Sigmoid colon (tissue), 7 donors: ENCODE measurements around the gene CLEC19A. TPM values are rescaled to one million over a fixed set of nuclear protein-coding genes. Genes with fewer than 3 reads are reported as not detected.

ENCODE experiments used
- DNase-seq: peaks from one replicate; pipeline ENCODE4 v3.0.0-alpha.2; 2019
- H3K27ac ChIP-seq, 4 donors: fragments of 200-600 bp; sonication (generic); one replicate each; pipeline ENCODE4 v1.5.1; 2016 to 2019; ENCODE audit warnings: mild to moderate bottlenecking in 1 of 4
- H3K27me3 ChIP-seq, 3 donors: fragments of 200-600 bp; sonication (generic); one replicate each; pipeline ENCODE4 v1.5.1; 2019; ENCODE audit warnings: mild to moderate bottlenecking in 1 of 3
- H3K36me3 ChIP-seq, 4 donors: fragments of 200-600 bp; sonication (generic); one replicate each; pipeline ENCODE4 v1.5.1; 2016 to 2019
- H3K4me1 ChIP-seq, 4 donors: fragments of 200-600 bp; sonication (generic); one replicate each; pipeline ENCODE4 v1.5.1; 2017 to 2019
- H3K4me3 ChIP-seq, 4 donors: fragments of 200-600 bp; sonication (generic); one replicate each; pipeline ENCODE4 v1.5.1; 2017 to 2019; ENCODE audit warnings: mild to moderate bottlenecking in 2 of 4, moderate library complexity in 1 of 4
- H3K9me3 ChIP-seq, 4 donors: fragments of 200-600 bp in 3 of 4; sonication (generic) in 3 of 4; one replicate each; pipeline versions ENCODE4 v1.5.1 to v1.6.1; 2013 to 2019
- EP300 ChIP-seq, 4 donors: sonication (generic); formaldehyde crosslinking; IDR thresholded peaks; one replicate each; pipeline ENCODE4 v1.6.1; 2017; ENCODE audit warnings: antibody characterized with exemption in 4 of 4
- POLR2A ChIP-seq, 2 donors: fragments of 450-650 bp; IDR thresholded peaks; one replicate each; pipeline ENCODE4 v1.6.1; 2016; ENCODE audit warnings: antibody characterized with exemption in 2 of 2, mild to moderate bottlenecking in 2 of 2, moderate library complexity in 2 of 2
- POLR2AphosphoS5 ChIP-seq, 4 donors: sonication (generic); formaldehyde crosslinking; IDR thresholded peaks; one replicate each; pipeline ENCODE4 v1.6.1; 2017; ENCODE audit warnings: antibody characterized with exemption in 4 of 4
- WGBS, 2 donors: extraction: QIAGEN DNeasy Blood & Tissue Kit; methylation state at CpG; one replicate each; pipeline ENCODE4 v1.1.7; 2013; 5-methylcytosine and 5-hydroxymethylcytosine counted together
- intact Hi-C: fragments of 100-400 bp; cut with DNase I; formaldehyde crosslinking; loops from one replicate; pipeline ENCODE4 v1.15.1; 2023
- polyA plus RNA-seq, 3 donors: library from polyadenylated mRNA; stranded (reverse); fragments of 200-250 nt; gene quantifications; one replicate each; pipeline ENCODE4 v1.2.3, GENCODE V29; 2013
- total RNA-seq, 4 donors: library from RNA; depleted of rRNA; stranded (reverse); fragments of >200 nt; gene quantifications; one replicate each; pipeline ENCODE4 v1.1.0, GENCODE V29; 2016
- TF ChIP-seq, protein P1 (sequence below), 4 experiments: fragments of 450-650 bp in 3 of 4; fragments of 200-600 bp in 1 of 4; IDR thresholded peaks; one replicate each; pipeline ENCODE4 v1.5.1; 2016 to 2019; ENCODE audit warnings: antibody characterized with exemption in 4 of 4, mild to moderate bottlenecking in 3 of 4, moderate library complexity in 2 of 4
- donor health status: healthy with polysubstance abuse.
- donor health status: Bipolar disorder and iron deficiency.
- donor health status: healthy.

Gene CLEC19A
- total and polyA plus RNA-seq, 7 donors, result not detected

DNA sequence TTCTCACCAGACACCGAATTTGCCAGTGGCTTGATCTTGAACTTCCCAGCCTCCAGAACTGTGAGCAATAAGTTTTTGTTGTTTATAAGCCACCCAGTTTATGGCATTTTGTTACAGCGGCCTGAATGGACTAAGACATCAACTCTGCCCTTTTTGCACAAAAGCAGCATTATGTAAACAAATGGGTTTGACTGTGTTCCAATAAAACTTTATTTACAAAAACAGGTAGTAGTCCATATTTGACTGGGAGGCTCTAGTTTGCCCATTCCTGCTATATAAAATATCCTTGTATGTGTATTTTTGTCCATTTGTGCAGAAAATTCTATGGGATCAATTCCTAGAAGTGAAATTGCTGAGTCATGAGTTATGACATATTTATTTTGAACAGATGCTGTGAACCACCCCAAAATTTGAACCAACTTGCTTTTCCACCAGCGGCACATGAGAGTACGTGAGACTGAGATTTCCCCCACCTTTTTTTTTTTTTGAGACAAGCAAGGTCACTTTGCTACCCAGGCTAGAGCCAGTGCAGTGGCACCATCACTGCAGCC, 21.3 kb upstream of the CLEC19A start:
- H3K4me1 ChIP-seq, result no peaks in the 10 kb centered on the region
- DNase-seq, result no peak
- intact Hi-C loops, result no loop called here
- no peak overlapping the region for H3K4me3 ChIP-seq
- 88 to 89% methylated on average over 4 of the region's 4 CpGs for WGBS, 2 donors
- H3K9me3 ChIP-seq, result no peaks in the 10 kb centered on the region
- TF ChIP-seq EP300 (IDR thresholded peaks at IDR 0.05) (no peak), POLR2A (IDR thresholded peaks at IDR 0.05) (no peak), POLR2AphosphoS5 (IDR thresholded peaks at IDR 0.05) (no peak)
- TF ChIP-seq, protein P1, sequence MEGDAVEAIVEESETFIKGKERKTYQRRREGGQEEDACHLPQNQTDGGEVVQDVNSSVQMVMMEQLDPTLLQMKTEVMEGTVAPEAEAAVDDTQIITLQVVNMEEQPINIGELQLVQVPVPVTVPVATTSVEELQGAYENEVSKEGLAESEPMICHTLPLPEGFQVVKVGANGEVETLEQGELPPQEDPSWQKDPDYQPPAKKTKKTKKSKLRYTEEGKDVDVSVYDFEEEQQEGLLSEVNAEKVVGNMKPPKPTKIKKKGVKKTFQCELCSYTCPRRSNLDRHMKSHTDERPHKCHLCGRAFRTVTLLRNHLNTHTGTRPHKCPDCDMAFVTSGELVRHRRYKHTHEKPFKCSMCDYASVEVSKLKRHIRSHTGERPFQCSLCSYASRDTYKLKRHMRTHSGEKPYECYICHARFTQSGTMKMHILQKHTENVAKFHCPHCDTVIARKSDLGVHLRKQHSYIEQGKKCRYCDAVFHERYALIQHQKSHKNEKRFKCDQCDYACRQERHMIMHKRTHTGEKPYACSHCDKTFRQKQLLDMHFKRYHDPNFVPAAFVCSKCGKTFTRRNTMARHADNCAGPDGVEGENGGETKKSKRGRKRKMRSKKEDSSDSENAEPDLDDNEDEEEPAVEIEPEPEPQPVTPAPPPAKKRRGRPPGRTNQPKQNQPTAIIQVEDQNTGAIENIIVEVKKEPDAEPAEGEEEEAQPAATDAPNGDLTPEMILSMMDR (IDR thresholded peaks at IDR 0.05), result no peak
- H3K27ac ChIP-seq, result no peak overlapping the region
- H3K36me3 ChIP-seq, result no peaks in the 10 kb centered on the region
- H3K27me3 ChIP-seq, result no peaks in the 10 kb centered on the region

GRCh38 chr16:19265380-19265930, 20.1 kb upstream of the CLEC19A start:
- Histone ChIP-seq H3K9me3 (no peaks in the 10 kb centered on the region), H3K36me3 (no peaks in the 10 kb centered on the region), H3K4me1 (no peaks in the 10 kb centered on the region), H3K27me3 (no peaks in the 10 kb centered on the region), H3K27ac (no peak overlapping the region), H3K4me3 (no peak overlapping the region)
- TF ChIP-seq POLR2A (IDR thresholded peaks at IDR 0.05), result no peak
- TF ChIP-seq, protein P1 (IDR thresholded peaks at IDR 0.05), result no peak
- no peak for TF ChIP-seq EP300 (IDR thresholded peaks at IDR 0.05)
- no peak for TF ChIP-seq POLR2AphosphoS5 (IDR thresholded peaks at IDR 0.05)
- WGBS, 2 donors, result 84 to 90% methylated on average over 9 of the region's 9 CpGs
- no peak for DNase-seq
- intact Hi-C loops, result no loop called here

DNA sequence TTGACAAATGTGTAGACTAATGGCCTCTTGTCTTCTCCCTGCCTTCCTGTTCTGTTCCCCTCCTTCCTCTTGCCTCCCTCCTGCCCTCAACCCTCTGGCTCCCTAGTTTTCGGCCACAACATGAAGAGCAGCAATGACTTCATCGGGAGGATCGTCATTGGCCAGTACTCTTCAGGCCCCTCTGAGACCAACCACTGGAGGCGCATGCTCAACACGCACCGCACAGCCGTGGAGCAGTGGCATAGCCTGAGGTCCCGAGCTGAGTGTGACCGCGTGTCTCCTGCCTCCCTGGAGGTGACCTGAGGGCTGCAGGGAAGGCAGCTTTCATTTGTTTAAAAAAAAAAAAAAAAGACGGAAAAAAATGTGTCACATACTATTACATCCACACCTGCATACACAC, 18.8 kb upstream of the CLEC19A start:
- WGBS, 2 donors, result 93 to 96% methylated on average over 11 of the region's 11 CpGs
- intact Hi-C loops, result no loop called here
- no peaks in the 10 kb centered on the region for H3K36me3 ChIP-seq
- H3K27ac ChIP-seq, result no peak overlapping the region
- TF ChIP-seq POLR2A (IDR thresholded peaks at IDR 0.05) (no peak), POLR2AphosphoS5 (IDR thresholded peaks at IDR 0.05) (no peak), EP300 (IDR thresholded peaks at IDR 0.05) (no peak)
- TF ChIP-seq, protein P1 (IDR thresholded peaks at IDR 0.05), result no peak
- H3K9me3 ChIP-seq, result no peaks in the 10 kb centered on the region
- H3K27me3 ChIP-seq, result no peaks in the 10 kb centered on the region
- no peak for DNase-seq
- H3K4me3 ChIP-seq, result no peak overlapping the region
- H3K4me1 ChIP-seq, result no peaks in the 10 kb centered on the region

- Histone ChIP-seq H3K4me1 (no peaks in the 10 kb centered on the region), H3K4me3 (no peak overlapping the region), H3K36me3 (no peaks in the 10 kb centered on the region), H3K27me3 (no peaks in the 10 kb centered on the region), H3K27ac (no peak overlapping the region), H3K9me3 (no peaks in the 10 kb centered on the region)
- WGBS, 2 donors, result 71 to 87% methylated on average over 2 of the region's 2 CpGs
- no peak for DNase-seq
- TF ChIP-seq, protein P1 (IDR thresholded peaks at IDR 0.05), result no peak
- TF ChIP-seq POLR2AphosphoS5 (IDR thresholded peaks at IDR 0.05), result no peak
- no peak for TF ChIP-seq POLR2A (IDR thresholded peaks at IDR 0.05)
- no peak for TF ChIP-seq EP300 (IDR thresholded peaks at IDR 0.05)
- intact Hi-C loops, result no loop called here
These were observed 16.4 kb upstream of the CLEC19A start for GRCh38 chr16:19269098-19269497.
